K562 treated with DMSO at 1 percent for 12 hours (cell line): ENCODE measurements around the gene PARP16. TPM values are rescaled to one million over a fixed set of nuclear protein-coding genes. Genes with fewer than 3 reads are reported as not detected.

Experiments
- total RNA-seq: library from RNA; unstranded; fragments of 300-600 nt; gene quantifications from 2 replicates; pipeline ENCODE4 v1.2.3, GENCODE V29; 2022; ENCODE audit not compliant: insufficient read depth

The PARP16 gene, protein sequence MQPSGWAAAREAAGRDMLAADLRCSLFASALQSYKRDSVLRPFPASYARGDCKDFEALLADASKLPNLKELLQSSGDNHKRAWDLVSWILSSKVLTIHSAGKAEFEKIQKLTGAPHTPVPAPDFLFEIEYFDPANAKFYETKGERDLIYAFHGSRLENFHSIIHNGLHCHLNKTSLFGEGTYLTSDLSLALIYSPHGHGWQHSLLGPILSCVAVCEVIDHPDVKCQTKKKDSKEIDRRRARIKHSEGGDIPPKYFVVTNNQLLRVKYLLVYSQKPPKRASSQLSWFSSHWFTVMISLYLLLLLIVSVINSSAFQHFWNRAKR
- 11.2 and 21.3 TPM in 2 replicates for total RNA-seq

DNA sequence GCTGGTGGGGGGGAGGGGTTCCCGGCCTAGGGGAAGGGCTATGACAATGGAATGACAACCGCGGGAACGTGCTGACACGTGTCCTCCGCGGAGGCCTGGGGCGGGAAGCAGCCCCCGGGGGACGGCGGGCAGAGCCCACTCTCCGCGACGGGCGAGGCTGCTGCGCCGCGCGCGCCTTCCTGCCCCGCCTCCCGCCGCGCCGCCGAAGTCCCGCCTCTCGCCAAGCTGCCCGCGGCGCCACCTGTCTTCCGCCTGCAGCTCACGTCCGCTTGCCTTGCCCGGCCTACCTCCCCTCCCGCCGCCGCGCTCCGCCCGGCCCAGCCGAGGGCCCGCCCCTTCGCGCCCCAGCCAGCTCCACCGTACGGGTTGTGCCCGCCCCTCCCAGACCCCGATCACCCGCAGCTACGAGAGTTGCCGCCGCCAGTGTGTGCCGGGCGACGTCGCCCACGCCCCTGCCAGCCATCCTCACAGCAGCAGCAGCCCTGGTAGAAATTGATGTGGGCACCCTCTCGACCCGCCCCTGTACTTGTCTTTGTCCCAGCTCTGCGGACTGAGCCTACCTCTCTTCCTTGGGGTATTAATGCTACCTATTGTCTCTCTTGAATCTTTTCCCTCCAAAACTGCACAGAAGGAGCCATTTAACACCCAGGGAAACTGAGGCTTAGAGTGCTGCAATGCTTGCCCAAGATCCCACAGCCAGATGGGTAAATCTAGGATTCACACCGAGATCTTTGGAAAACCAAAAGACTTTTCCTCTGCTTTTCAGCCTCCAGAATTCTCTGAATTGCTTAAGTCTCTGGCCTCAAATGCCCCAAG lies at the start of gene PARP16:
Gene PARP16, minus strand, starts transcription at position 180 of the 816 bp plus-strand sequence. CDS start 457 bp downstream, outside the sequence.

DNA sequence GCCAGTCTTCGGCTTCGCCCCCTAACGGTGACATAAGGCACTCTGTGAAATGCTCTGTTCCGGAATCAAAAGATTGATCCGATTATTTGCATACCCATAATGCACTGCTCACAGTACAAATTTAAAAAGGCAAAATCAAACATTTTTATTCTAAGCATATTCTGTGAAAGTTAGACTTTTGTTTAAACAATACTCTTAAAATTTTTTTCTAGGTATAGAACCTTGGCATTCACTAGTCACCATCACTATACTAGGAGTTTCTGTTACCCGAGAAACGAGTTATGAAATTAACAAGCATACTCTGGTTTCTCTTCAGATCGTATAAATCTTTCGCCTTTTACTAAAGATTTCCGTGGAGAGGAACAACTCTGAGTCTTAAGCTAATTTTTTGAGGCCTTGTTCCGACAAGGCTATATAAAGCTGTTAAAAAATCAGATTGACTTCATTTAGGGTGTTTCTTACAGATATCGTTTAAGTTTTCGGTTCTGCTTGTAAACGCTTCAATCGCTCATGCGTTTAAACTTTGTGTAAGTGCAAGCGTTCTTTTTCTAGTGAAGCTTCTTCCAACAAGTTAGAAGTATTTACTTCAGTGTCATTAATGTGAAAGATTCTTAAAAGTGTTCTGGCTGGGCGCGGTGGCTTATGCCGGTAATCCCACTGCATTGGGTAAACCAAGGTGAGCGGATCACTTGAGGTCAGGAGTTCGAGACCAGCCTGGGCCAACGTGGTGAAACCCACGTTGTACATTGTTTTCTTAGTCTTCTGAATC lies 17.9 kb upstream of the PARP16 start, which contains the start of gene RNU5B-1:
Gene RNU5B-1, plus strand, starts transcription at position 297 of the 769 bp plus-strand sequence.

DNA sequence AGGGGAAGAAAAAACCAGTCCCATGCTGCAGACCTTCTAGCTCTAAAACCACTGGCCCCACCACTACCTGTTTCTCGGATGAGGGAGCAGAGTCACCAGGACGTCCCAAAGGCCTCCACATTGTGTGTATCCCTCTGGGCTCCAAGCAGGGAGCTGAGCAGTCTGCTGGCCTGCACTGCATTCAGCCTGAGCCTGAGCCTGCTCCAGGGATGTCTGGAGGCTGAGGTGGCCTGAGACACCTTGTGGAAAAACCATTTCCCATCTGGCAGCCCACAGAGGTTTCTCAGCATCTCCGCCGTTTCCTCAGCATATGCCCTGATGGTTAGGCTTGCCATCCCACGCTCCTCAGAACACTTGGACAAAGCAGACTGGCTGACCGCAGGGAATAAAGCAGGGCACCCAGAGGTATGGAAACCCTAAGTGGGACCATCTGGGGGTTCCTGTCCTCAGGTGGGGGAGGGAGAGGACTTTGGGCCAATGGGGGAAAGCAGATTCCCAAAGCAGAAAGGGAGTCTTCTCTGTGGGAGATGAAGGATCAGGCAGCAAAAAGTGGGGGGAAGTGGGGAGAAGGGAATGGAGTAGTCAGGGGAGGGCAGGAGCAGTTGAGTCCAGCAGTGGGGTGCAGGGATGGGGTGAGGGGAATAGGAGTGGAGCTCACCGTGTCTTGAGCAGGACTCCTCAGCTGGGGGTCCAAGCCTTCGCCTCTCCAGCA lies 75.8 kb downstream of the PARP16 start, which contains the start of gene CILP:
Gene CILP, minus strand, starts transcription at position 704 of the 712 bp plus-strand sequence. CDS start 1,718 bp downstream, outside the sequence.

Other genes with a start within 250 kb of the PARP16 start
- gene SLC51B, start 241.5 kb downstream of the PARP16 start, total RNA-seq, result not detected in 2 replicates
- gene RASL12, start 218.9 kb downstream of the PARP16 start, total RNA-seq, result not detected in 2 replicates
- gene KBTBD13, start 210.1 kb downstream of the PARP16 start, total RNA-seq, result not detected in 2 replicates
- gene UBAP1L, start 171.7 kb downstream of the PARP16 start, total RNA-seq, result 0.81 and 1.6 TPM in 2 replicates
- 24.1 and 42.2 TPM in 2 replicates for gene PDCD7, start 153.1 kb downstream of the PARP16 start, total RNA-seq
- gene CLPX, start 101.5 kb downstream of the PARP16 start, total RNA-seq, result 13.3 and 43.4 TPM in 2 replicates
- not detected in 2 replicates for gene CILP, start 75.4 kb downstream of the PARP16 start, total RNA-seq
- gene RNU5A-1, start 9.2 kb upstream of the PARP16 start, total RNA-seq, result not detected in 2 replicates
- not detected in 2 replicates for gene RNU5B-1, start 17.8 kb upstream of the PARP16 start, total RNA-seq
- not detected in 2 replicates for gene IGDCC3, start 91.1 kb upstream of the PARP16 start, total RNA-seq
- gene IGDCC4, start 136.1 kb upstream of the PARP16 start, total RNA-seq, result not detected in 2 replicates
- gene DPP8, start 230.8 kb upstream of the PARP16 start, total RNA-seq, result 8.0 and 18.7 TPM in 2 replicates
- 26.2 and 52.7 TPM in 2 replicates for gene HACD3, start 243.6 kb upstream of the PARP16 start, total RNA-seq